HCT116 (cell line): ENCODE measurements around the gene LRPPRC. TPM values are rescaled to one million over a fixed set of nuclear protein-coding genes. Genes with fewer than 3 reads are reported as not detected.

Experiments used
- ATAC-seq: fragments of 200-7000 bp; cut with Tn5 transposase; 2 replicates; pipeline ENCODE4 v1.9.1; 2020; ENCODE audit warnings: mild to moderate bottlenecking, moderate library complexity
- BruUV-seq: library from RNA; stranded (reverse); fragments of 400-500 nt; replicated peaks from 2 replicates; lab custom pipeline; 2021; lab: Mats Ljungman, UMichigan
- CTCF ChIA-PET: fragments of 300-600 bp; sonication (Branson Sonifier 250); formaldehyde crosslinking; loops from one replicate; lab custom pipeline; 2021; ENCODE audit warnings: antibody characterized with exemption; lab: Charles Lee
- POLR2A ChIA-PET: fragments of 300-600, 350-600 bp; sonication (Branson Sonifier 250); formaldehyde crosslinking; loops from one replicate; lab custom pipeline; 2021; ENCODE audit warnings: antibody characterized with exemption; lab: Charles Lee
- RAD21 ChIA-PET, 2 experiments: fragments of 300-600 bp; sonication (Branson Sonifier 250); formaldehyde crosslinking; loops; one replicate each; lab custom pipeline; 2023; ENCODE audit warnings: low total read pairs in 2 of 2; ENCODE audit not compliant: uncharacterized antibody in 2 of 2, unreplicated experiment in 2 of 2, low non-redundant PET in 1 of 2; lab: Charles Lee
- DNase-seq: peaks from one replicate; pipeline ENCODE4 v3.0.0-alpha.2; 2010; ENCODE audit warnings: low read depth, low spot score
- H2AFZ ChIP-seq: fragments of 200-600 bp; shearing (Covaris generic), sonication (generic); 2 replicates; pipeline ENCODE4 v1.6.1; 2017; ENCODE audit warnings: low read depth, mixed run types, mixed read lengths, antibody characterized with exemption, low read length; ENCODE audit not compliant: poor library complexity, severe bottlenecking
- H3K27ac ChIP-seq: 2 replicates; pipeline ENCODE4 v1.5.1; 2012; ENCODE audit warnings: low read depth, low read length
- H3K27me3 ChIP-seq: fragments of 200-600 bp; sonication (generic); 2 replicates; pipeline ENCODE4 v1.6.1; 2016; ENCODE audit warnings: mixed run types, low read length, mixed read lengths; ENCODE audit not compliant: insufficient read depth
- H3K36me3 ChIP-seq, 2 experiments: fragments of 200-500 bp in 1 of 2; fragments of 200-600 bp in 1 of 2; sonication (Bioruptor generic) in 1 of 2; sonication (generic) in 1 of 2; 2 replicates each; pipeline versions ENCODE4 v1.5.1 to v1.6.1; 2014 to 2016; ENCODE audit warnings: low read length in 2 of 2, inconsistent platforms in 1 of 2, mixed read lengths in 1 of 2, mixed run types in 1 of 2; ENCODE audit not compliant: insufficient read depth in 2 of 2, control insufficient read depth in 1 of 2
- H3K4me1 ChIP-seq, 2 experiments: fragments of 200-600 bp in 1 of 2; sonication (generic) in 1 of 2; 2 replicates each; pipeline versions ENCODE4 v1.5.1 to v1.6.1; 2012 to 2017; ENCODE audit warnings: low read length in 2 of 2, inconsistent platforms in 1 of 2, mild to moderate bottlenecking in 1 of 2, mixed read lengths in 1 of 2, mixed run types in 1 of 2, moderate library complexity in 1 of 2; ENCODE audit not compliant: insufficient read depth in 2 of 2, control insufficient read depth in 1 of 2
- H3K4me2 ChIP-seq: fragments of 200-600 bp; sonication (generic); 2 replicates; pipeline ENCODE4 v1.6.1; 2017; ENCODE audit warnings: mixed run types, low read length, mixed read lengths
- H3K4me3 ChIP-seq, 2 experiments: fragments of 200-600 bp in 1 of 2; sonication (generic) in 1 of 2; replicated peaks in 1 of 2; 2 replicates each; pipeline ENCODE4 v1.5.1; 2011 to 2016; ENCODE audit warnings: low read length in 2 of 2, control low read depth in 1 of 2, low read depth in 1 of 2, mild to moderate bottlenecking in 1 of 2, mixed read lengths in 1 of 2, mixed run types in 1 of 2
- H3K79me2 ChIP-seq: fragments of 200-600 bp; sonication (generic); 2 replicates; pipeline ENCODE4 v1.6.1; 2017; ENCODE audit warnings: mild to moderate bottlenecking, mixed run types, low read length, moderate library complexity, mixed read lengths; ENCODE audit not compliant: insufficient read depth
- H3K9ac ChIP-seq: fragments of 200-600 bp; sonication (generic); 2 replicates; pipeline ENCODE4 v1.6.1; 2016; ENCODE audit warnings: low read length, mixed read lengths
- H3K9me2 ChIP-seq: fragments of 200-600 bp; sonication (generic), shearing (Covaris generic); 2 replicates; pipeline ENCODE4 v1.6.1; 2017; ENCODE audit warnings: mixed run types, mild to moderate bottlenecking, moderate library complexity; ENCODE audit not compliant: insufficient read depth
- H3K9me3 ChIP-seq, 2 experiments: fragments of 200-500 bp in 1 of 2; fragments of 200-600 bp in 1 of 2; sonication (Bioruptor generic) in 1 of 2; sonication (generic) in 1 of 2; 2 replicates each; pipeline ENCODE4 v1.6.1; 2014 to 2017; ENCODE audit warnings: low read length in 2 of 2, mixed read lengths in 2 of 2, inconsistent platforms in 1 of 2, low read depth in 1 of 2, mild to moderate bottlenecking in 1 of 2, mixed run types in 1 of 2, moderate library complexity in 1 of 2; ENCODE audit not compliant: control insufficient read depth in 1 of 2, insufficient read depth in 1 of 2
- H4K20me1 ChIP-seq: fragments of 200-600 bp; sonication (generic), shearing (Covaris generic); 2 replicates; pipeline ENCODE4 v1.6.1; 2017; ENCODE audit warnings: mixed run types, mild to moderate bottlenecking, moderate library complexity; ENCODE audit not compliant: insufficient read depth
- CBX3 ChIP-seq: IDR thresholded peaks from 2 replicates; pipeline ENCODE4 v1.6.1; 2012; ENCODE audit warnings: low read depth
- CEBPB ChIP-seq: IDR thresholded peaks from 2 replicates; pipeline ENCODE4 v1.6.1; 2012; ENCODE audit warnings: low read depth
- EZH2 ChIP-seq: fragments of 200-600 bp; sonication (generic); IDR thresholded peaks from 2 replicates; pipeline ENCODE4 v1.6.1; 2017; ENCODE audit warnings: antibody characterized with exemption, mixed run types
- JUND ChIP-seq: IDR thresholded peaks from 2 replicates; pipeline ENCODE4 v1.6.1; 2012
- POLR2A ChIP-seq: IDR thresholded peaks from 2 replicates; pipeline ENCODE4 v1.7.0; 2011; ENCODE audit warnings: borderline replicate concordance; ENCODE audit not compliant: insufficient read depth, insufficient read length; ENCODE audit errors: extremely low read depth
- SIN3A ChIP-seq: IDR thresholded peaks from 2 replicates; pipeline ENCODE4 v1.6.1; 2012; ENCODE audit warnings: low read depth
- ZFX ChIP-seq: fragments of 450-650 bp; IDR thresholded peaks from 2 replicates; pipeline ENCODE4 v1.6.1; 2017
- intact Hi-C: fragments of 100-400 bp; cut with micrococcal nuclease; formaldehyde crosslinking; loops from 2 replicates; pipeline ENCODE4 v1.10.0; 2022
- total RNA-seq: library from RNA; stranded (reverse); gene quantifications from one replicate; pipeline ENCODE4 v1.2.1, GENCODE V29; 2021; ENCODE audit not compliant: unreplicated experiment
- TF ChIP-seq, protein P1 (sequence below): IDR thresholded peaks from 2 replicates; pipeline ENCODE4 v1.6.1; 2012
- TF ChIP-seq, protein P2 (sequence below), 3 experiments: fragments of 200-600 bp in 1 of 3; sonication (generic) in 1 of 3; IDR thresholded peaks in 2 of 3; conservative IDR thresholded peaks in 1 of 3; 2 replicates each; pipeline ENCODE4 v1.5.1; 2012 to 2017; ENCODE audit warnings: low read depth in 2 of 3, low read length in 2 of 3, antibody characterized with exemption in 1 of 3, borderline replicate concordance in 1 of 3, control low read depth in 1 of 3, mild to moderate bottlenecking in 1 of 3, mixed read lengths in 1 of 3, mixed run types in 1 of 3, moderate library complexity in 1 of 3; ENCODE audit not compliant: insufficient read depth in 1 of 3

LRPPRC gene
- total RNA-seq, 1 experiment from 2014 or later, result 210 TPM

DNA sequence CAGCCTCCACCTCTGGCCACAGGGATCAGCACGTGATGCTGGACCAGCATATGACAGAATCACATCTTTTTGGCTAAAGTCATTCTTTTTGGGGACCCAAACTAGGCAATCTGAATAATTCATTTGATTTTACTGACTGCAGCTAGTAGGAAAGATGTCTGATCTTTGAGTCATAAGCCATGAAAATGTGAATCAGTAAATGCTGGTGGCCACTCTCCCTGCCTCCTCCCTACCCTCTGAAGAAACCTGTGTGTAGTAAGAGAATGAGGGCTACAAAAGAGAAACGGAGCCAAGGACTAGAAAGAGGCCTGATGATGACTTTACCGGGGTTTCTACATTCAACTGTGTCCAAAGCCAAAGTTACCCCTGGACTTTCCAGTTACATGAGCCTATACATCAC, 10.1 kb upstream of the LRPPRC start:
- Histone ChIP-seq H3K4me2 (no peak overlapping the region), H3K4me1 (no peaks in the 10 kb centered on the region), H3K9me2 (no peaks in the 10 kb centered on the region), H4K20me1 (no peaks in the 10 kb centered on the region), H3K4me3 (no peak overlapping the region), H3K9ac (no peak overlapping the region), H3K79me2 (no peaks in the 10 kb centered on the region), H3K27me3 (peaks cover 12% of the 10 kb centered on the region; the same call in 1 of the 2 replicates), H3K36me3 (no peaks in the 10 kb centered on the region), H3K9me3 (no peaks in the 10 kb centered on the region), H2AFZ (no peak overlapping the region), H3K27ac (no peak overlapping the region)
- intact Hi-C loops, result no loop called here
- ChIA-PET RAD21 (no interaction called here), POLR2A (no interaction called here), CTCF (no interaction called here)
- no peak for DNase-seq
- BruUV-seq, result no TSS peak
- TF ChIP-seq CBX3, result no peak
- TF ChIP-seq JUND, result no peak
- no peak for TF ChIP-seq CEBPB
- no peak for TF ChIP-seq POLR2A
- TF ChIP-seq EZH2, result no peak
- TF ChIP-seq, protein P1, sequence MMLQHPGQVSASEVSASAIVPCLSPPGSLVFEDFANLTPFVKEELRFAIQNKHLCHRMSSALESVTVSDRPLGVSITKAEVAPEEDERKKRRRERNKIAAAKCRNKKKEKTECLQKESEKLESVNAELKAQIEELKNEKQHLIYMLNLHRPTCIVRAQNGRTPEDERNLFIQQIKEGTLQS, result no peak
- no peak for TF ChIP-seq SIN3A
- TF ChIP-seq, protein P2, sequence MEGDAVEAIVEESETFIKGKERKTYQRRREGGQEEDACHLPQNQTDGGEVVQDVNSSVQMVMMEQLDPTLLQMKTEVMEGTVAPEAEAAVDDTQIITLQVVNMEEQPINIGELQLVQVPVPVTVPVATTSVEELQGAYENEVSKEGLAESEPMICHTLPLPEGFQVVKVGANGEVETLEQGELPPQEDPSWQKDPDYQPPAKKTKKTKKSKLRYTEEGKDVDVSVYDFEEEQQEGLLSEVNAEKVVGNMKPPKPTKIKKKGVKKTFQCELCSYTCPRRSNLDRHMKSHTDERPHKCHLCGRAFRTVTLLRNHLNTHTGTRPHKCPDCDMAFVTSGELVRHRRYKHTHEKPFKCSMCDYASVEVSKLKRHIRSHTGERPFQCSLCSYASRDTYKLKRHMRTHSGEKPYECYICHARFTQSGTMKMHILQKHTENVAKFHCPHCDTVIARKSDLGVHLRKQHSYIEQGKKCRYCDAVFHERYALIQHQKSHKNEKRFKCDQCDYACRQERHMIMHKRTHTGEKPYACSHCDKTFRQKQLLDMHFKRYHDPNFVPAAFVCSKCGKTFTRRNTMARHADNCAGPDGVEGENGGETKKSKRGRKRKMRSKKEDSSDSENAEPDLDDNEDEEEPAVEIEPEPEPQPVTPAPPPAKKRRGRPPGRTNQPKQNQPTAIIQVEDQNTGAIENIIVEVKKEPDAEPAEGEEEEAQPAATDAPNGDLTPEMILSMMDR (IDR thresholded peaks at IDR 0.05 in 2 of 3, conservative IDR thresholded peaks at IDR 0.05 in 1 of 3; ENCODE audit: borderline replicate concordance in 1 of 3, insufficient read depth in 1 of 3, low read depth in 2 of 3, low read length in 2 of 3), result no peak
- TF ChIP-seq ZFX, result no peak
- no peak for ATAC-seq
